Muscle of arm (tissue), 12 donors: ENCODE measurements around the gene SPEM3. TPM values are rescaled to one million over a fixed set of nuclear protein-coding genes. Genes with fewer than 3 reads are reported as not detected.
"Not testable (repeated sequence)": the region's sequence is repeated elsewhere in the genome, so short reads cannot be mapped to it uniquely, and the experiment has no call there.

Experiments used
- DNase-seq: peaks from one replicate; pipeline ENCODE4 v3.0.0-alpha.2; 2013
- polyA plus RNA-seq, 12 donors: library from polyadenylated mRNA; unstranded; fragments of 120-200 nt; gene quantifications; one replicate each; pipeline ENCODE4 v1.2.1, GENCODE V29; 2013; ENCODE audit not compliant: insufficient read length in 12 of 12

The SPEM3 gene
- polyA plus RNA-seq, 12 donors, result not detected

- DNase-seq, result no peak
Observed at GRCh38 chr17:7471729-7472128, 43.1 kb downstream of the SPEM3 start.

- not testable (repeated sequence) for DNase-seq
Observed at GRCh38 chr17:7474767-7475166, 46.1 kb downstream of the SPEM3 start.

GRCh38 chr17:7475764-7476422 is 47.2 kb downstream of the SPEM3 start:
- no peak for DNase-seq

GRCh38 chr17:7476494-7476893 is 47.8 kb downstream of the SPEM3 start:
- DNase-seq, result no peak

GRCh38 chr17:7476951-7477350 is 48.3 kb downstream of the SPEM3 start:
- no peak for DNase-seq

- DNase-seq, result no peak
Observed at GRCh38 chr17:7477392-7478275, 49.0 kb downstream of the SPEM3 start.

- no peak for DNase-seq
Observed at GRCh38 chr17:7478276-7479212, 49.9 kb downstream of the SPEM3 start.

GRCh38 chr17:7479213-7480088 is 50.8 kb downstream of the SPEM3 start, which contains the start of gene ZBTB4:
Gene ZBTB4, minus strand, starts transcription at chr17:7479631. Its CDS starts 12,830 bp downstream, at chr17:7466801.
- DNase-seq, result no peak

GRCh38 chr17:7480089-7480384 is 51.4 kb downstream of the SPEM3 start:
- no peak for DNase-seq

GRCh38 chr17:7481275-7481674 is 52.6 kb downstream of the SPEM3 start, which contains the start of gene SLC35G6:
Gene SLC35G6, plus strand, starts transcription at chr17:7481446. Its CDS starts 71 bp downstream, at chr17:7481517.
- not testable (repeated sequence) for DNase-seq

GRCh38 chr17:7481842-7482741 is 53.4 kb downstream of the SPEM3 start:
- DNase-seq, result not testable (repeated sequence)

Other genes with a start within 250 kb of the SPEM3 start
- 1 to 10 TPM in 10 of 12 donors, not detected in 2; 1.4 to 10.0 (median 2.2) TPM for gene ASGR1, start 249.5 kb upstream of the SPEM3 start, polyA plus RNA-seq
- 10 to 100 TPM in 11 of 12 donors, not detected in 1; 14.8 to 47.6 (median 19.5) TPM for gene DLG4, start 209.0 kb upstream of the SPEM3 start, polyA plus RNA-seq
- 100 to 1,000 TPM in 11 of 12 donors, not detected in 1; 217 to 359 (median 236) TPM for gene ACADVL, start 208.9 kb upstream of the SPEM3 start, polyA plus RNA-seq
- gene DVL2, start 194.3 kb upstream of the SPEM3 start, polyA plus RNA-seq, result 10 to 100 TPM in 11 of 12 donors, not detected in 1; 26.7 to 49.0 (median 33.7) TPM
- gene PHF23, start 189.4 kb upstream of the SPEM3 start, polyA plus RNA-seq, result 10 to 100 TPM in 11 of 12 donors, not detected in 1; 22.6 to 56.9 (median 33.3) TPM
- 100 to 1,000 TPM in 11 of 12 donors, not detected in 1; 201 to 913 (median 299) TPM for gene GABARAP, start 186.4 kb upstream of the SPEM3 start, polyA plus RNA-seq
- 100 to 1,000 TPM in 11 of 12 donors, not detected in 1; 152 to 205 (median 181) TPM for gene CTDNEP1, start 177.1 kb upstream of the SPEM3 start, polyA plus RNA-seq
- 10 to 100 TPM in 11 of 12 donors, not detected in 1; 32.1 to 70.1 (median 38.0) TPM for gene ELP5, start 176.6 kb upstream of the SPEM3 start, polyA plus RNA-seq
- gene CLDN7, start 166.4 kb upstream of the SPEM3 start, polyA plus RNA-seq, result 10 to 100 TPM in 1 of 12 donors, 1 to 10 TPM in 7, under 1 TPM in 3, not detected in 1; 0.32 to 39.4 (median 1.1) TPM
- 10 to 100 TPM in 10 of 12 donors, 1 to 10 TPM in 1, not detected in 1; 6.9 to 49.0 (median 19.5) TPM for gene SLC2A4, start 147.1 kb upstream of the SPEM3 start, polyA plus RNA-seq
- 1 to 10 TPM in 9 of 12 donors, under 1 TPM in 2, not detected in 1; 0.41 to 6.7 (median 2.3) TPM for gene YBX2, start 134.2 kb upstream of the SPEM3 start, polyA plus RNA-seq
- gene EIF5A, start 121.2 kb upstream of the SPEM3 start, polyA plus RNA-seq, result 100 to 1,000 TPM; 199 to 437 (median 272) TPM
- gene GPS2, start 113.5 kb upstream of the SPEM3 start, polyA plus RNA-seq, result 100 to 1,000 TPM in 1 of 12 donors, 10 to 100 TPM in 10, not detected in 1; 56.0 to 125 (median 60.5) TPM
- gene NEURL4, start 99.5 kb upstream of the SPEM3 start, polyA plus RNA-seq, result 10 to 100 TPM in 11 of 12 donors, not detected in 1; 12.7 to 24.9 (median 17.4) TPM
- gene ACAP1, start 92.3 kb upstream of the SPEM3 start, polyA plus RNA-seq, result 10 to 100 TPM in 3 of 12 donors, 1 to 10 TPM in 8, not detected in 1; 2.8 to 17.4 (median 8.1) TPM
- 1 to 10 TPM in 11 of 12 donors, not detected in 1; 5.0 to 9.0 (median 6.6) TPM for gene KCTD11, start 76.7 kb upstream of the SPEM3 start, polyA plus RNA-seq
- gene TMEM95, start 73.7 kb upstream of the SPEM3 start, polyA plus RNA-seq, result not detected
- 1 to 10 TPM in 2 of 12 donors, under 1 TPM in 8, not detected in 2; 0.15 to 3.8 (median 0.47) TPM for gene TNK1, start 47.8 kb upstream of the SPEM3 start, polyA plus RNA-seq
- gene PLSCR3, start 34.3 kb upstream of the SPEM3 start, polyA plus RNA-seq, result 10 to 100 TPM in 11 of 12 donors, not detected in 1; 19.8 to 52.1 (median 23.2) TPM
- gene TMEM256, start 24.8 kb upstream of the SPEM3 start, polyA plus RNA-seq, result 10 to 100 TPM in 11 of 12 donors, not detected in 1; 45.1 to 67.7 (median 49.8) TPM
- gene NLGN2, start 21.0 kb upstream of the SPEM3 start, polyA plus RNA-seq, result 10 to 100 TPM in 11 of 12 donors, not detected in 1; 17.0 to 37.6 (median 24.5) TPM
- gene SPEM1, start 8.5 kb upstream of the SPEM3 start, polyA plus RNA-seq, result not detected
- not detected for gene SPEM2, start 3.2 kb upstream of the SPEM3 start, polyA plus RNA-seq
- 1 to 10 TPM in 3 of 12 donors, under 1 TPM in 7, not detected in 2; 0.62 to 2.2 (median 0.86) TPM for gene TMEM102, start 6.6 kb downstream of the SPEM3 start, polyA plus RNA-seq
- 10 to 100 TPM in 1 of 12 donors, 1 to 10 TPM in 9, under 1 TPM in 1, not detected in 1; 0.97 to 15.9 (median 2.4) TPM for gene FGF11, start 10.7 kb downstream of the SPEM3 start, polyA plus RNA-seq
- 10 to 100 TPM in 11 of 12 donors, not detected in 1; 35.1 to 91.7 (median 79.7) TPM for gene CHRNB1, start 16.2 kb downstream of the SPEM3 start, polyA plus RNA-seq
- 10 to 100 TPM in 11 of 12 donors, not detected in 1; 20.6 to 54.7 (median 24.4) TPM for gene ZBTB4, start 50.8 kb downstream of the SPEM3 start, polyA plus RNA-seq
- gene SLC35G6, start 52.6 kb downstream of the SPEM3 start, polyA plus RNA-seq, result under 1 TPM in 9 of 12 donors, not detected in 3; 0.08 to 0.65 (median 0.29) TPM
- gene POLR2A, start 55.5 kb downstream of the SPEM3 start, polyA plus RNA-seq, result 100 to 1,000 TPM in 2 of 12 donors, 10 to 100 TPM in 10; 42.7 to 443 (median 60.3) TPM
- 10 to 100 TPM in 11 of 12 donors, not detected in 1; 18.6 to 34.0 (median 24.7) TPM for gene TNFSF12, start 120.2 kb downstream of the SPEM3 start, polyA plus RNA-seq
- gene TNFSF13, start 129.9 kb downstream of the SPEM3 start, polyA plus RNA-seq, result 10 to 100 TPM in 1 of 12 donors, 1 to 10 TPM in 10, not detected in 1; 2.8 to 21.1 (median 4.4) TPM
- gene SENP3, start 133.1 kb downstream of the SPEM3 start, polyA plus RNA-seq, result 10 to 100 TPM in 11 of 12 donors, not detected in 1; 30.8 to 61.1 (median 43.5) TPM
- gene CD68, start 150.8 kb downstream of the SPEM3 start, polyA plus RNA-seq, result 100 to 1,000 TPM in 1 of 12 donors, 10 to 100 TPM in 10, not detected in 1; 16.8 to 222 (median 25.6) TPM
- 10 to 100 TPM in 11 of 12 donors, not detected in 1; 26.7 to 60.9 (median 46.7) TPM for gene MPDU1, start 155.0 kb downstream of the SPEM3 start, polyA plus RNA-seq
- gene SOX15, start 161.2 kb downstream of the SPEM3 start, polyA plus RNA-seq, result 10 to 100 TPM in 1 of 12 donors, 1 to 10 TPM in 9, not detected in 2; 1.3 to 12.9 (median 1.8) TPM
- gene FXR2, start 186.0 kb downstream of the SPEM3 start, polyA plus RNA-seq, result 10 to 100 TPM in 11 of 12 donors, not detected in 1; 30.5 to 71.8 (median 37.0) TPM
- gene SAT2, start 199.0 kb downstream of the SPEM3 start, polyA plus RNA-seq, result 10 to 100 TPM in 11 of 12 donors, not detected in 1; 44.5 to 83.2 (median 68.8) TPM
- gene SHBG, start 201.3 kb downstream of the SPEM3 start, polyA plus RNA-seq, result 1 to 10 TPM in 7 of 12 donors, under 1 TPM in 3, not detected in 2; 0.60 to 2.1 (median 1.2) TPM
- gene ATP1B2, start 222.1 kb downstream of the SPEM3 start, polyA plus RNA-seq, result 10 to 100 TPM in 11 of 12 donors, not detected in 1; 15.8 to 39.9 (median 26.1) TPM